ENCODE data around the gene ZNF180.
"Not testable (repeated sequence)": the region's sequence is repeated elsewhere in the genome, so short reads cannot be mapped to it uniquely, and the experiment has no call there.

ZNF180 gene

DNA sequence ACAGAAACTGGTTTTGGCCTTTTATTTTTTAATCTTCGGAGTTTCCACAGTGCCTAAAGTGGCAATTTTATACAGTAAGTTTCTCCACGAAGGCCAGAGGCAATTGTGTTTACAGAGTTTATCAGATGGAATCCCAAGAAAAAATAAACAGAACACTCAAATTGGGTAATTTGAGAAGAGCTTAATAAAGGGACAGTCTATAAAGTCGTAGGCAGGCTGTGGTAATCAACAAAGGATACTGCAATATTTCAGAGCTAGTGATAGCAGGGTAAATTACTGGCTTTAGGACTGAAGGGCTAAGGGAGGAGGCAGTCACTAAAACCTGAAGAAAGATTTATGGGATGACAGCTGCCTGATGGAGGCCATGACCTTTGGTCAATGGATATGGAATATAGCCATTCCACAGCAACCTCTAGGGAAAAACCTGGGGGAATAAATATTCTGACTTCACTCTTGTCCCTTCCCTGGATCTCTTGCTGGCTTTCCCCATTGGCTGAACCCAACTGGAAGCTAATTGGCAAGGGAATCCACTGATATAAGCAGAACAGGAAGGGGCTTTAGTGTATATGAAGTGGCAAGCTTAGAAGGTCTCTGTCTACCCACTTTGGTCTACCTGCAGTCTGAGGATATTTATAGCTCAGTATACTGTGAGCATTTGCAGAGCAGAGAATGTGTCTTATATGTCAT lies 37.6 kb downstream of the ZNF180 start:
- H3K4me1 Mint-ChIP-seq; H3K27ac Mint-ChIP-seq (ENCODE audit: low read depth); ATAC-seq (replicated peaks; ENCODE audit: extremely low read depth, poor library complexity, severe bottlenecking); H3K4me3 Mint-ChIP-seq; DNase-seq (ENCODE audit: low spot score in 2 of 2); H3K36me3 Mint-ChIP-seq (ENCODE audit: insufficient read depth); H3K27me3 Mint-ChIP-seq: not testable (repeated sequence)
- H3K9me3 Mint-ChIP-seq: peaks cover 33% of the 10 kb centered on the region

DNA sequence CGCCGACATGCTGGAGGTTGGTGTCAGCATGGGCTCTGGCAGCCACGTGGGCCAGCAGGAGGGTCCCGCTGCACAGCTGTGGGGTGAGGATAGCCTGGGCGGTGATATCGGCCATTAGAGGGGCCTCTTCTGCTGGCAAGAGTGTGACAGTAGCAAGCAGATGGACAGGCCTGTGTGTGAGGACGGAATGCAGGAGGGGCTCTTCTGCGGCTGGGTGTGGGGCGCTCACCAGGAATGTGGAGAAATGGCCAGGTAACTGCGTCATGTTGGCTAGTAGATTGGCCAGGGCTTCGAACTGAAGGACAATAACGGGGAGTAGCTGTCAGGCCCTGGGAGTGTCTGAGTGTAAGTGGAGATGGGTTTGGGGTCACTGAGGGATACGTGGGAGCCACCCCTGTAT lies 44.3 kb downstream of the ZNF180 start:
- not testable (repeated sequence) for H3K27ac Mint-ChIP-seq (ENCODE audit: low read depth); DNase-seq (ENCODE audit: low spot score in 2 of 2); ATAC-seq (replicated peaks; ENCODE audit: extremely low read depth, poor library complexity, severe bottlenecking); H3K36me3 Mint-ChIP-seq (ENCODE audit: insufficient read depth); H3K4me3 Mint-ChIP-seq; H3K4me1 Mint-ChIP-seq
- H3K9me3 Mint-ChIP-seq: peaks cover 31% of the 10 kb centered on the region
- H3K27me3 Mint-ChIP-seq: peaks cover 14% of the 10 kb centered on the region

DNA sequence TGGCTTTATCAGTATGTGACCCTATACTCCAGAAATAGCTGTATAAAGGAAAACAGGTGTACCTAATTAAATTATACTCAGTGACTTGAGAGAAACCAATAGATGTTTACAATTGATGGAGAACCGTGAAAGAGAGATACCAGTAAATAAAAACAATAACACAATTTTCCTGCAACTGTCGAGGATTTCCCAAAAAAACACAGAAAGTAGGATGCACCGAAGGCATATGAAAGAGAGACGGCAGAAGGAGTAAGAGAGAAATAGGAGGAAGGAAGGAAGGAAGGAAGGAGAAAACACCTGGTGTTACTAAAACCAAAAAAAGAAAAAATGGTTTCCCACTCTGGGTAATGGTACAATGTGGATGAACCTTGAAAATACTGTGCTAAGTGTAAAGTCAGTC lies 45.2 kb downstream of the ZNF180 start:
- Mint-ChIP-seq H3K4me3 (no peak overlapping the region), H3K4me1 (no peaks in the 10 kb centered on the region), H3K27ac (ENCODE audit: low read depth) (no peak overlapping the region), H3K36me3 (ENCODE audit: insufficient read depth) (peaks cover 2% of the 10 kb centered on the region), H3K27me3 (peaks cover 14% of the 10 kb centered on the region), H3K9me3 (peaks cover 31% of the 10 kb centered on the region)
- ATAC-seq (replicated peaks; ENCODE audit: extremely low read depth, poor library complexity, severe bottlenecking) (no peak), DNase-seq (ENCODE audit: low spot score in 2 of 2) (no peak)

DNA sequence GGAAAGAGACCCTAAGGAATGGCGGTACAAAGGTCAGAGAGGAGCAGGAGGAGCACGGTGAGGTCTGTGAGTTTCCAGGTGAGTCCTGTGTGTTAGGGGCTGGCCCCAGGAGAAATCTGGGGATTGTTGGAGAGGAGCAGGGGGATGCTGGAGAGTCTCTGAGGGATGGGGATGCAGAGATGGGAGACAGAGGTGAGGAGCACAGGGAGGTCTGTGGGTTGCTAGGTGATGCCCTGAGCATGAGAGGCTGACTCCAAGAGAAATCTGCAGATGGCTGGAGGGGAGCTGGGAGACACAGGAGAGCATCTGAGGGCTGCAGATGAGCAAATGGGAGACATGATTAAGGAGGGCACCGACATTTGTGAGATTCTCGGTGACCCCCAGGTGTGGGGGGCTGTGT lies 48.0 kb downstream of the ZNF180 start:
- peaks cover 2% of the 10 kb centered on the region for H3K36me3 Mint-ChIP-seq (ENCODE audit: insufficient read depth)
- DNase-seq (ENCODE audit: low spot score in 2 of 2) (no peak), ATAC-seq (replicated peaks; ENCODE audit: extremely low read depth, poor library complexity, severe bottlenecking) (no peak)
- H3K4me3 Mint-ChIP-seq: no peak overlapping the region
- H3K9me3 Mint-ChIP-seq: peaks cover 31% of the 10 kb centered on the region
- H3K27me3 Mint-ChIP-seq: peaks cover 14% of the 10 kb centered on the region
- no peaks in the 10 kb centered on the region for H3K4me1 Mint-ChIP-seq
- H3K27ac Mint-ChIP-seq (ENCODE audit: low read depth): no peak overlapping the region

DNA sequence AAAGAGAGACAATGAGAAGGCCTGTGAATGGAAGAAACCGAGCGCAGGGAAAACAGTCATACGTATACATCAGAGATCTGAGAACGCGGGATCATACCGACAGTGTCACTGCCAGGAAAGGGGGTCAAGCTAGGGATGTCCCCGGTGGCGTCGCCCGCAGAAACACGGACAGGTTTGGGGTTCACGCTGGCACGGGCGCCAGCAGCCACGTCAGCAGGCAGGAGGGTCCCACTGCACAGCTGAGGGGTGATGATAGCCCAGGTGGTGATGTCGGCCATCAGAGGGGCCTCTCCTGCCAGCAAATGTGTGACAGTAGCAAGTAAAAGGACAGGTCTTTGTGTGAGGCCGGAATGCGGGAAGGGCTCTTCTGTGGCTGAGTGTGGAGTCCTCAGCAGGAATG lies 48.6 kb downstream of the ZNF180 start:
- H3K4me1 Mint-ChIP-seq: no peaks in the 10 kb centered on the region
- H3K27me3 Mint-ChIP-seq: peaks cover 14% of the 10 kb centered on the region
- peaks cover 2% of the 10 kb centered on the region for H3K36me3 Mint-ChIP-seq (ENCODE audit: insufficient read depth)
- no peak for ATAC-seq (replicated peaks; ENCODE audit: extremely low read depth, poor library complexity, severe bottlenecking)
- no peak overlapping the region for H3K4me3 Mint-ChIP-seq
- no peak for DNase-seq (ENCODE audit: low spot score in 2 of 2)
- H3K9me3 Mint-ChIP-seq: peaks cover 31% of the 10 kb centered on the region
- H3K27ac Mint-ChIP-seq (ENCODE audit: low read depth): no peak overlapping the region

GRCh38 chr19:44447916-44448674 lies 52.2 kb downstream of the ZNF180 start, which contains the start of gene ZNF229:
Gene ZNF229, minus strand, starts transcription at chr19:44448472. Its CDS starts 5,625 bp downstream, at chr19:44442847.
- Mint-ChIP-seq H3K4me3 (peak within 1 kb of the TSS; percentile 66), H3K27ac (ENCODE audit: low read depth) (peak within 1 kb of the TSS; percentile 14), H3K9me3 (peaks cover 43% of the 10 kb centered on the region), H3K36me3 (ENCODE audit: insufficient read depth) (no peaks in the 10 kb centered on the region), H3K4me1 (no peaks in the 10 kb centered on the region), H3K27me3 (peaks cover 22% of the 10 kb centered on the region)
- peak in 1 of 2 donors; percentile 9 for DNase-seq (ENCODE audit: low spot score in 2 of 2)
- no peak for ATAC-seq (replicated peaks; ENCODE audit: extremely low read depth, poor library complexity, severe bottlenecking)

DNA sequence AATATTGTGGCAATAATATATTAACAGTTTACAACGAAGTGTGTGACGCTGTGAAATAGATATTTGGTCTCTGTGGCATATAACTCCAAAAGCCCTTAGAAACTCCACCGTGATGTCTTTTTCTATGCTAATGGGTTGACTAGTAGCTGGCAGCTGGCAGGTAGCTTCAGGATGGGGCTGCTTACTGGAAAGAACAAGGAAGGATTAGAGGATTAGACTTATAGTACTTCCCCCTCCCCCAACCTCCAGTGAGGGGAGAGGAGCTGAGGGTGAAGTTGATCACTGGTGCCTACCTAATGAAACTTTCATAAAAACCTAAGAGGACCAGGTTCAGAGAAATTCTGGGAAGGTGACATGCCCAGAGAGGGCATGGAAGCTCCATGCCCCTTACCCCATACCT lies 61.9 kb downstream of the ZNF180 start:
- DNase-seq (ENCODE audit: low spot score in 2 of 2): no peak
- H3K4me1 Mint-ChIP-seq: no peaks in the 10 kb centered on the region
- H3K4me3 Mint-ChIP-seq: no peak overlapping the region
- peaks cover 36% of the 10 kb centered on the region for H3K9me3 Mint-ChIP-seq
- H3K27ac Mint-ChIP-seq (ENCODE audit: low read depth): no peak overlapping the region
- peaks cover 5% of the 10 kb centered on the region for H3K36me3 Mint-ChIP-seq (ENCODE audit: insufficient read depth)
- H3K27me3 Mint-ChIP-seq: no peaks in the 10 kb centered on the region
- ATAC-seq (replicated peaks; ENCODE audit: extremely low read depth, poor library complexity, severe bottlenecking): no peak

GRCh38 chr19:44435441-44435840 lies 64.9 kb downstream of the ZNF180 start:
- ATAC-seq (replicated peaks; ENCODE audit: extremely low read depth, poor library complexity, severe bottlenecking): no peak
- Mint-ChIP-seq H3K27ac (ENCODE audit: low read depth) (no peak overlapping the region), H3K4me3 (no peak overlapping the region), H3K9me3 (peaks cover 30% of the 10 kb centered on the region), H3K36me3 (ENCODE audit: insufficient read depth) (peaks cover 3% of the 10 kb centered on the region), H3K4me1 (no peaks in the 10 kb centered on the region), H3K27me3 (no peaks in the 10 kb centered on the region)
- no peak for DNase-seq (ENCODE audit: low spot score in 2 of 2)

- ATAC-seq (replicated peaks; ENCODE audit: extremely low read depth, poor library complexity, severe bottlenecking) (no peak), DNase-seq (ENCODE audit: low spot score in 2 of 2) (no peak)
- H3K4me3 Mint-ChIP-seq: no peak overlapping the region
- H3K36me3 Mint-ChIP-seq (ENCODE audit: insufficient read depth): peaks cover 3% of the 10 kb centered on the region
- H3K9me3 Mint-ChIP-seq: peaks cover 42% of the 10 kb centered on the region
- H3K4me1 Mint-ChIP-seq: no peaks in the 10 kb centered on the region
- H3K27ac Mint-ChIP-seq (ENCODE audit: low read depth): no peak overlapping the region
- no peaks in the 10 kb centered on the region for H3K27me3 Mint-ChIP-seq
Measured at GRCh38 chr19:44430956-44431355, 69.4 kb downstream of the ZNF180 start.
